Measurements from ENCODE around the gene HOXA5. TPM values are rescaled to one million over a fixed set of nuclear protein-coding genes. Genes with fewer than 3 reads are reported as not detected.

The HOXA5 gene
- total RNA-seq, 1 donor, result 5.8 TPM

- Histone ChIP-seq H3K36me3 (ENCODE audit: insufficient read depth, low read length) (peaks cover 8% of the 10 kb centered on the region), H3K79me2 (ENCODE audit: insufficient read depth, low read length) (peaks cover 96% of the 10 kb centered on the region), H3K4me1 (ENCODE audit: insufficient read depth, low read length) (peaks cover 57% of the 10 kb centered on the region), H4K20me1 (ENCODE audit: insufficient read depth, low read length) (no peaks in the 10 kb centered on the region), H3K4me3 (ENCODE audit: insufficient read depth, low read length) (peak overlapping the region; percentile 92), H3K9me3 (ENCODE audit: low read depth, low read length) (no peaks in the 10 kb centered on the region), H3K27ac (ENCODE audit: low read depth, low read length) (peak overlapping the region; percentile 95), H3K27me3 (ENCODE audit: insufficient read depth, low read length) (no peaks in the 10 kb centered on the region), H3K4me2 (ENCODE audit: insufficient read depth, low read length) (peak overlapping the region; percentile 96), H2AFZ (ENCODE audit: low read length) (peak overlapping the region; percentile 12)
- peak; percentile 91 for DNase-seq (ENCODE audit: insufficient read length, low spot score, missing footprints)
- no peak for TF ChIP-seq CTCF (IDR thresholded peaks at IDR 0.05; ENCODE audit: extremely low read depth, low read depth, low read length)
These were observed 40.3 kb upstream of the HOXA5 start for GRCh38 chr7:27183682-27184336.

GRCh38 chr7:27182861-27183681 is 39.6 kb upstream of the HOXA5 start:
- peak; percentile 91 for DNase-seq (ENCODE audit: insufficient read length, low spot score, missing footprints)
- H3K79me2 ChIP-seq (ENCODE audit: insufficient read depth, low read length), result peaks cover 96% of the 10 kb centered on the region
- H3K4me3 ChIP-seq (ENCODE audit: insufficient read depth, low read length), result peak overlapping the region; percentile 92
- no peak for TF ChIP-seq CTCF (IDR thresholded peaks at IDR 0.05; ENCODE audit: extremely low read depth, low read depth, low read length)
- H3K27me3 ChIP-seq (ENCODE audit: insufficient read depth, low read length), result no peaks in the 10 kb centered on the region
- H3K9me3 ChIP-seq (ENCODE audit: low read depth, low read length), result no peaks in the 10 kb centered on the region
- peak overlapping the region; percentile 4 for H2AFZ ChIP-seq (ENCODE audit: low read length)
- peak overlapping the region; percentile 95 for H3K27ac ChIP-seq (ENCODE audit: low read depth, low read length)
- H3K4me1 ChIP-seq (ENCODE audit: insufficient read depth, low read length), result peaks cover 53% of the 10 kb centered on the region
- H3K36me3 ChIP-seq (ENCODE audit: insufficient read depth, low read length), result peaks cover 8% of the 10 kb centered on the region
- peak overlapping the region; percentile 96 for H3K4me2 ChIP-seq (ENCODE audit: insufficient read depth, low read length)
- H4K20me1 ChIP-seq (ENCODE audit: insufficient read depth, low read length), result no peaks in the 10 kb centered on the region

GRCh38 chr7:27182285-27182841 is 38.9 kb upstream of the HOXA5 start:
- Histone ChIP-seq H3K27me3 (ENCODE audit: insufficient read depth, low read length) (no peaks in the 10 kb centered on the region), H2AFZ (ENCODE audit: low read length) (no peak overlapping the region)
- peak; percentile 79 for DNase-seq (ENCODE audit: insufficient read length, low spot score, missing footprints)

More at GRCh38 chr7:27182285-27182841, 38.9 kb upstream of the HOXA5 start:
- no peak for TF ChIP-seq CTCF (IDR thresholded peaks at IDR 0.05; ENCODE audit: extremely low read depth, low read depth, low read length)
- Histone ChIP-seq H3K4me2 (ENCODE audit: insufficient read depth, low read length) (peak overlapping the region; percentile 96), H3K36me3 (ENCODE audit: insufficient read depth, low read length) (peaks cover 8% of the 10 kb centered on the region), H4K20me1 (ENCODE audit: insufficient read depth, low read length) (no peaks in the 10 kb centered on the region), H3K4me1 (ENCODE audit: insufficient read depth, low read length) (peaks cover 54% of the 10 kb centered on the region), H3K79me2 (ENCODE audit: insufficient read depth, low read length) (peaks cover 96% of the 10 kb centered on the region), H3K9me3 (ENCODE audit: low read depth, low read length) (no peaks in the 10 kb centered on the region), H3K27ac (ENCODE audit: low read depth, low read length) (peak overlapping the region; percentile 95), H3K4me3 (ENCODE audit: insufficient read depth, low read length) (peak overlapping the region; percentile 92)

All from osteoblast (primary cell).